Measurements from ENCODE around the gene MEX3D.

Gene MEX3D

DNA sequence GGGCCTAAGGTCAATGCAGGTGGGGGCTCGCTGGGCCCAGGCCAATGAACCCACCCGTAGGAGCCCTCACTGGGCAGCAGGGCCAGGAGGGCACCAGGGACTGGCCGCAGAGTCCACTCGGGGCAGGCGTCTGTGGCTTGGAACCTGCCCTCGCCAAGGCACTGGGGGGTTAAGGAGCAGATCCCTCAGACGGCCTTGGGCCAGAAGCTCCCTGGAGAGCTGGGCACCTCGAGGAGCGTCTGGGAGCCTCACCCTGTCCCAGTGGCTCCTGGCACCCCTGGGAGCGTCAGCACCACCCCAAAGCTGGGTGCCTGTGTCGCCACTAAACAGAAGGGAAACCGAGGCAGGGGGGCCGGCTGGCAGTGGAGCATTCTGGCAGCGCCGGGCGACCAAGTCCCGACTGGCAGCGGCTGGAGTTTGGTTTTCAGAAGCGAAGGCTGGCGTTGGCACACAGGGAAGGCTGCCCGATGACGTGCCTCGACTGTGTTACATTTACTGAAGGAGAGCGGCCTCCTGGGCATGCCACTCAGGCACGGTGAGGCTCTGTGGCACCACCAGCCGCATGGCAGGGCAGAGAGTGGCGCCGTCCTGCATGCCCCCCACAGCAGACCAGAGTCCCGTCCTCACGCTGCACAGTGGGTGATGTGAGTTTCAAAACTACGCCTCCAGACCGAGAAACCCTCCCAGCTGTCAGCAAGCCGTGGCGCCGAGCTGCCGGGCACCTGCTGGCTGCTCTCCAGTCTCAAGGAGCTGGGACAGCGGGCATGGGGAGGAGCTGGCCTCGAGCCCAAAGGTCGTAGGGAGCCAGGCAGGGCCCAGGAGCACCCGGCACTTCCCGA is 9.2 kb upstream of the MEX3D start:
- TF ChIP-seq CTCF (conservative IDR thresholded peaks at IDR 0.05; ENCODE audit: low read depth, low read length) = no peak
- DNase-seq (ENCODE audit: low read depth) = no peak
- H3K4me3 ChIP-seq (ENCODE audit: low read depth, low read length) = no peak overlapping the region

- DNase-seq (ENCODE audit: low read depth) = no peak
- no peak for TF ChIP-seq CTCF (conservative IDR thresholded peaks at IDR 0.05; ENCODE audit: low read depth, low read length)
- H3K4me3 ChIP-seq (ENCODE audit: low read depth, low read length) = no peak overlapping the region
These were observed 8.3 kb upstream of the MEX3D start for GRCh38 chr19:1576242-1577089.

GRCh38 chr19:1575323-1576241 is 7.5 kb upstream of the MEX3D start:
- DNase-seq (ENCODE audit: low read depth) = no peak
- no peak overlapping the region for H3K4me3 ChIP-seq (ENCODE audit: low read depth, low read length)

DNA sequence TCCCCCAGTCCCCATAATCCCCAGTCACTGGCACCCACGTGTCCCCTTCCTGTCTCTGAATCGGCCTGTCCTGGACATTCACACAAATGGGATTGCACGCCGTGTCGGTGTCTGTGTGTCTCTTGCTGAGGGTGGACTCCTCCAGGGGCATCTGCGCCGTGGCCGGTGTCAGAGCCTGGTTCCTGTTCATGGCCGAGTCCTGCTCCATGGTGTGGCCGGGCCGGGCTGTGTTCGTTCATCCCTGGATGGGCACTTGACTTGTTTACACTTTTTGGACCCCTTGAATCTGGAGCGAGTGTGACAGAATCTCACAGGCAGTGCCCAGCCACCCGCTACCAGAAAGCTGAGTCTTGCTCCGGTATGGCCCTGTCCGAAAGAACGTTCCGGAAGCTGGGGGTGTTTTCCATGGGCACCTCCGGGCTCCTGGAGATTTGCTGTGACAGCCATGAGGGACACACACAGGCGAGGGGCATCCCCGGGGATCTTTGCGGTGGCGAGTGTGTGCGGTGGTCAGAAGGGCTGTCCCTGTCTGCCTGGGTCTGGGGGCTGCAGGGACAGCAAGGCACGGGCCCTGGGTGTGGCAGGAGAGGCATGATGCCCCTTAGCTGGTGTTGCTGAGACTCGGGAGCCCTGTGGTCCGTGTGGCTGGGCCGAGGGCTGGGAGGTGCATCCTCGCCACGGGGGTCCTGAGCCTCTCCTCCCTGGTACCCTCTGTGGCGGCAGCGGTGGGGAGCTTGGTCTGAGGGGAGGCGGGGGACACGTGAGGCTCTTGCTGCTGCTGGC is 6.4 kb upstream of the MEX3D start:
- no peak for DNase-seq (ENCODE audit: low read depth)
- no peak overlapping the region for H3K4me3 ChIP-seq (ENCODE audit: low read depth, low read length)
- TF ChIP-seq CTCF (conservative IDR thresholded peaks at IDR 0.05; ENCODE audit: low read depth, low read length) = no peak

More at GRCh38 chr19:1575323-1576241, 7.5 kb upstream of the MEX3D start:
- no peak for TF ChIP-seq CTCF (conservative IDR thresholded peaks at IDR 0.05; ENCODE audit: low read depth, low read length)

DNA sequence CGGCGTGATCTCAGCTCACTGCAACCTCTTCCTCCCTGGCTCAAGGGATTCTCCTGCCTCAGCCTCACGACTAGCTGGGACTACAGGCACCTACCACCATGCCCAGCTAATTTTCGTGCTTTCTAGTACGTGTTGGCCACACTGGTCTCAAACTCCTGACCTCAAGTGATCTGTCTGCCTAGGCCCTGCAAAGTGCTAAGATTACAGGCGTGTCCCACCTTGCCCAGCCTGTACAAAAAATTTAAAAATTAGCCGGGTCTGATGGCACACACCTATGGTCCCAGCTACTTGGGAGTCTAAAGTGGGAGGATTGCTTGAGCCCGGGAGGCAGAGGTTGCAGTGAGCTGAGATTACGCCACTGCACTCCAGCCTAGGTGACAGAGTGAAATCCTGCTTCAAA is 4.7 kb upstream of the MEX3D start:
- TF ChIP-seq CTCF (conservative IDR thresholded peaks at IDR 0.05; ENCODE audit: low read depth, low read length) = no peak
- DNase-seq (ENCODE audit: low read depth) = no peak
- no peak overlapping the region for H3K4me3 ChIP-seq (ENCODE audit: low read depth, low read length)

DNA sequence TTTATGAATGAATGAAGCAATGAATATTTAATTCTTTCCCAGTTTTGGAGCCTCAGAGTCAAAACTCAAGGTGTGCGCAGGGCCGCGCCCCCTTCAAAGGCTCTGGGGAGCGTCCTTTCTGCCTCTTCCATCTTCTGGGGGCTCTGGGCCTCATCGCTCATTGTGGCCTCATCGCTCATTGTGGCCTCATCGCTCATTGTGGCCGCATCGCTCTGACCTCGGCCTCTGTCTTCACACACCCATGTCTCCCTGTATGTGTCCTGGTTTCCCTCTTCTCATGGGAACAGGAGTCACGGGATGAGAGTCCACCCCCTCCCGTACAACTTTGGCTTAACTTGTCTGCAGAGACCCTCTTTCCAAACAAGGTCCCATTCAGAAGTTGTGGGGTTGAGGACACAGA is 3.2 kb upstream of the MEX3D start:
- H3K4me3 ChIP-seq (ENCODE audit: low read depth, low read length) = no peak overlapping the region
- no peak for DNase-seq (ENCODE audit: low read depth)
- no peak for TF ChIP-seq CTCF (conservative IDR thresholded peaks at IDR 0.05; ENCODE audit: low read depth, low read length)
